K562 (cell line): ENCODE measurements around the gene STX3. TPM values are rescaled to one million over a fixed set of nuclear protein-coding genes. Genes with fewer than 3 reads are reported as not detected.

Source experiments
- ATAC-seq: fragments of 200-7000 bp; cut with Tn5 transposase; 3 replicates; pipeline ENCODE4 v1.9.1; 2020; ENCODE audit warnings: moderate library complexity
- BruUV-seq: library from RNA; stranded (reverse); fragments of 400-500 nt; replicated peaks from 2 replicates; lab custom pipeline; 2021; lab: Mats Ljungman, UMichigan
- CTCF ChIA-PET: fragments of 300-600 bp; formaldehyde crosslinking; extraction: SDS; loops from one replicate; lab custom pipeline; 2021; ENCODE audit warnings: low intra/inter-chr PET ratio; lab: Yijun Ruan, JAX
- POLR2A ChIA-PET: fragments of 300-600, 350-650 bp; sonication (Branson Sonifier 250); formaldehyde crosslinking; extraction: SDS; loops from one replicate; lab custom pipeline; 2021; ENCODE audit warnings: antibody characterized with exemption, inconsistent platforms; lab: Yijun Ruan, JAX
- DNase-seq, 4 experiments: peaks; one replicate each; pipeline versions ENCODE4 v3.0.0 to v3.0.0-alpha.2; 2011 to 2018; ENCODE audit warnings: low spot score in 3 of 4, mixed read lengths in 3 of 4; ENCODE audit errors: extremely low read depth in 1 of 4
- FAIRE-seq: peaks from 2 replicates; lab custom pipeline; 2011; peaks lifted over from hg19 to GRCh38; lab: Jason Lieb, UNC
- H2AFZ ChIP-seq: 2 replicates; pipeline ENCODE4 v1.6.0; 2011; ENCODE audit warnings: low read depth, low read length, control low read depth, inconsistent platforms
- H3K27ac ChIP-seq: fragments of 200-600 bp; 3 replicates; pipeline ENCODE4 v1.8.0; 2011; ENCODE audit warnings: low read depth, mild to moderate bottlenecking, control low read depth, inconsistent platforms, low read length, moderate library complexity, mixed read lengths; ENCODE audit errors: extremely low read depth
- H3K27me3 ChIP-seq, 2 experiments: fragments of 300-600 bp in 1 of 2; 2 replicates in 1 of 2; 3 replicates in 1 of 2; pipeline versions ENCODE4 v1.6.0 to v1.8.0; 2011; ENCODE audit warnings: inconsistent platforms in 2 of 2, low read length in 2 of 2, mild to moderate bottlenecking in 1 of 2, mixed read lengths in 1 of 2, moderate library complexity in 1 of 2; ENCODE audit not compliant: control insufficient read depth in 2 of 2, insufficient read depth in 2 of 2
- H3K36me3 ChIP-seq: fragments of 300-600 bp; 3 replicates; pipeline ENCODE4 v1.8.0; 2011; ENCODE audit warnings: mild to moderate bottlenecking, low read length, inconsistent platforms; ENCODE audit not compliant: control insufficient read depth, insufficient read depth
- H3K4me1 ChIP-seq, 2 experiments: fragments of 200-600 bp in 1 of 2; replicated peaks in 1 of 2; 2 replicates in 1 of 2; 3 replicates in 1 of 2; pipeline versions ENCODE4 v1.5.1 to v1.8.0; 2011; ENCODE audit warnings: inconsistent platforms in 2 of 2, low read length in 2 of 2, mild to moderate bottlenecking in 1 of 2, mixed read lengths in 1 of 2, moderate library complexity in 1 of 2; ENCODE audit not compliant: control insufficient read depth in 2 of 2, insufficient read depth in 2 of 2
- H3K4me2 ChIP-seq: 2 replicates; pipeline ENCODE4 v1.6.1; 2011; ENCODE audit warnings: low read length, control low read depth, inconsistent platforms, mixed read lengths; ENCODE audit not compliant: insufficient read depth
- H3K4me3 ChIP-seq: fragments of 200-600 bp; sonication (generic), shearing (Covaris generic); 2 replicates; pipeline ENCODE4 v1.5.1; 2016; ENCODE audit warnings: control low read depth, inconsistent platforms
- H3K79me2 ChIP-seq: fragments of 200-600 bp; 3 replicates; pipeline ENCODE4 v1.8.0; 2011; ENCODE audit warnings: low read length, inconsistent platforms; ENCODE audit not compliant: control insufficient read depth, insufficient read depth
- H3K9ac ChIP-seq, 2 experiments: 2 replicates each; pipeline versions ENCODE4 v1.6.0 to v1.6.1; 2011; ENCODE audit warnings: low read depth in 2 of 2, low read length in 2 of 2, control low read depth in 1 of 2, inconsistent platforms in 1 of 2, mild to moderate bottlenecking in 1 of 2, mixed read lengths in 1 of 2; ENCODE audit not compliant: insufficient read depth in 1 of 2
- H3K9me1 ChIP-seq: one replicate; pipeline ENCODE4 v1.6.0; 2011; ENCODE audit warnings: inconsistent platforms, mild to moderate bottlenecking, low read length, moderate library complexity; ENCODE audit not compliant: control insufficient read depth, insufficient read depth
- H3K9me3 ChIP-seq: replicated peaks from 2 replicates; pipeline ENCODE4 v1.5.1; 2011; ENCODE audit warnings: low read depth, low read length, inconsistent platforms; ENCODE audit not compliant: control insufficient read depth, insufficient read depth
- H4K20me1 ChIP-seq: replicated peaks from 2 replicates; pipeline ENCODE4 v1.6.1; 2011; ENCODE audit warnings: low read length, inconsistent platforms, mixed read lengths; ENCODE audit not compliant: control insufficient read depth, insufficient read depth
- ADNP ChIP-seq: fragments of 200-800 bp; sonication (Bioruptor generic); IDR thresholded peaks from 2 replicates; pipeline ENCODE4 v1.6.1; 2016; ENCODE audit warnings: missing genetic modification characterization, missing compliant biosample characterization
- ARID3A ChIP-seq: IDR thresholded peaks from 2 replicates; pipeline ENCODE4 v1.6.1; 2012; ENCODE audit warnings: low read depth, low read length, improper control_type of control experiment, borderline replicate concordance
- DMBX1 ChIP-seq: fragments of 250-450 bp; sonication (Bioruptor Pico); IDR thresholded peaks from 2 replicates; pipeline ENCODE4 v1.8.0; 2022; ENCODE audit warnings: inconsistent platforms, mild to moderate bottlenecking, moderate library complexity, borderline replicate concordance
- HDAC1 ChIP-seq, 2 experiments: fragments of 450-650 bp; IDR thresholded peaks; 2 replicates each; pipeline ENCODE4 v1.6.1; 2016 to 2017; ENCODE audit warnings: inconsistent platforms in 1 of 2, mild to moderate bottlenecking in 1 of 2, moderate library complexity in 1 of 2
- LARP7 ChIP-seq: fragments of 450-650 bp; IDR thresholded peaks from 2 replicates; pipeline ENCODE4 v1.6.1; 2016
- NEUROD1 ChIP-seq: fragments of 150-350 bp; IDR thresholded peaks from 2 replicates; pipeline ENCODE4 v1.6.1; 2014; ENCODE audit warnings: borderline replicate concordance, low read length, low read depth; ENCODE audit not compliant: partially characterized antibody
- NUFIP1 ChIP-seq: fragments of 450-650 bp; IDR thresholded peaks from 2 replicates; pipeline ENCODE4 v1.6.1; 2018; ENCODE audit not compliant: partially characterized antibody
- PBX2 ChIP-seq, 2 experiments: IDR thresholded peaks in 1 of 2; conservative IDR thresholded peaks in 1 of 2; 2 replicates each; pipeline ENCODE4 v1.6.1; 2016; ENCODE audit warnings: low read depth in 2 of 2, mild to moderate bottlenecking in 1 of 2, missing compliant biosample characterization in 1 of 2, missing genetic modification characterization in 1 of 2, moderate library complexity in 1 of 2
- PHF20 ChIP-seq: fragments of 450-650 bp; IDR thresholded peaks from 2 replicates; pipeline ENCODE4 v1.6.1; 2018; ENCODE audit not compliant: partially characterized antibody
- ZNF23 ChIP-seq: fragments of 250-450 bp; sonication (Bioruptor Pico); IDR thresholded peaks from 2 replicates; pipeline ENCODE4 v1.4.0; 2020; ENCODE audit warnings: mild to moderate bottlenecking
- WGBS: fragments of 100-300 bp; shearing (Covaris generic); methylation state at CpG from one replicate; pipeline ENCODE4 v1.1.6; 2016; ENCODE audit warnings: low coverage, mixed read lengths; ENCODE audit not compliant: insufficient coverage; ENCODE audit errors: missing lambda C conversion rate; 5-methylcytosine and 5-hydroxymethylcytosine counted together
- in situ Hi-C: fragments of 300-500 bp; cut with MboI; formaldehyde crosslinking; loops from 4 replicates; pipeline ENCODE4 v1.15.0; 2018; ENCODE audit warnings: inconsistent platforms, mixed read lengths
- intact Hi-C: fragments of 100-400 bp; cut with micrococcal nuclease; formaldehyde crosslinking; loops from 2 replicates; pipeline ENCODE4 v1.14.2; 2022
- polyA plus RNA-seq, 8 experiments: library from polyadenylated mRNA; depleted of rRNA in 4 of 8; stranded (reverse) in 5 of 8; unstranded in 3 of 8; fragments of >200 nt; fragmentation: Nextera tagmentation in 2 of 8; fragmentation: Illumina TruSeq in 1 of 8; extraction: Ambion mirVana in 2 of 8; extraction: Trizol in 1 of 8; gene quantifications; 2 replicates each; pipeline versions ENCODE4 v1.2.1 to v1.2.3, GENCODE V29; 2011 to 2014; ENCODE audit warnings: inconsistent platforms in 1 of 8, missing spikeins in 1 of 8
- total RNA-seq, 7 experiments: library from RNA; depleted of rRNA in 6 of 7; stranded (reverse); fragments of >200 nt in 6 of 7; fragmentation: Illumina TruSeq in 2 of 7; extraction: Trizol in 2 of 7; gene quantifications; 2 replicates each; pipeline versions ENCODE4 v1.2.1 to v1.2.3, GENCODE V29; 2011 to 2021; ENCODE audit warnings: low replicate concordance in 1 of 7
- TF ChIP-seq, protein P1 (sequence below): fragments of 250-450 bp; sonication (Bioruptor Pico); IDR thresholded peaks from 2 replicates; pipeline ENCODE4 v1.4.0; 2020

Gene STX3
- total and polyA plus RNA-seq, 9 of the 15 experiments (the other 6 are each of a cell fraction or from before 2014, with no cell fraction given), result 12.0 to 91.6 (median 48.7) TPM

GRCh38 chr11:59773083-59773440 is 17.9 kb downstream of the STX3 start:
- H3K4me2 ChIP-seq, result no peak overlapping the region
- no peaks in the 10 kb centered on the region for H3K9me1 ChIP-seq
- no peak overlapping the region for H3K4me3 ChIP-seq
- BruUV-seq, result no TSS peak
- intact Hi-C loops, result no loop called here
- peaks cover 7% of the 10 kb centered on the region for H4K20me1 ChIP-seq
- FAIRE-seq, result no peak
- in situ Hi-C loops, result no loop called here
- POLR2A ChIA-PET, result interaction anchor here (0.6 to 2.0 kb wide), 2 partner anchors 17 to 55 kb away, joined by 3 to 23 read pairs; partner anchors contain the start of gene STX3
- no peak overlapping the region for H2AFZ ChIP-seq
- CTCF ChIA-PET, result no interaction called here
- ATAC-seq, result no peak
- no peak overlapping the region for H3K27ac ChIP-seq
- DNase-seq, result no peak
- H3K27me3 ChIP-seq, result no peaks in the 10 kb centered on the region
- H3K79me2 ChIP-seq, result peaks cover 43% of the 10 kb centered on the region
- no peak overlapping the region for H3K9ac ChIP-seq
- peaks cover 10 to 25% of the 10 kb centered on the region in 2 experiments for H3K4me1 ChIP-seq
- H3K36me3 ChIP-seq, result peaks cover 52% of the 10 kb centered on the region
- WGBS, result 91% methylated on average over 5 of the region's 5 CpGs
- no peaks in the 10 kb centered on the region for H3K9me3 ChIP-seq
- TF ChIP-seq HDAC1 (IDR thresholded peaks at IDR 0.05) (no peak), DMBX1 (CRISPR knock-in tag) (no peak), ARID3A (no peak), ZNF23 (CRISPR knock-in tag) (no peak), LARP7 (no peak), NEUROD1 (no peak), NUFIP1 (no peak), PBX2 (CRISPR knock-in tag; IDR thresholded peaks at IDR 0.05; ENCODE audit: low read depth) (no peak), PBX2 (tag; conservative IDR thresholded peaks at IDR 0.05; ENCODE audit: low read depth) (no peak), ADNP (tag) (no peak), PHF20 (no peak)
- TF ChIP-seq, protein P1, sequence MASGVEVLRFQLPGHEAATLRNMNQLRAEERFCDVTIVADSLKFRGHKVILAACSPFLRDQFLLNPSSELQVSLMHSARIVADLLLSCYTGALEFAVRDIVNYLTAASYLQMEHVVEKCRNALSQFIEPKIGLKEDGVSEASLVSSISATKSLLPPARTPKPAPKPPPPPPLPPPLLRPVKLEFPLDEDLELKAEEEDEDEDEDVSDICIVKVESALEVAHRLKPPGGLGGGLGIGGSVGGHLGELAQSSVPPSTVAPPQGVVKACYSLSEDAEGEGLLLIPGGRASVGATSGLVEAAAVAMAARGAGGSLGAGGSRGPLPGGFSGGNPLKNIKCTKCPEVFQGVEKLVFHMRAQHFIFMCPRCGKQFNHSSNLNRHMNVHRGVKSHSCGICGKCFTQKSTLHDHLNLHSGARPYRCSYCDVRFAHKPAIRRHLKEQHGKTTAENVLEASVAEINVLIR (CRISPR knock-in tag), result no peak
